GM12875 (cell line): ENCODE measurements around the gene HS3ST4.

Source experiments
- H3K4me3 ChIP-seq: one replicate; pipeline ENCODE4 v1.5.1; 2011; ENCODE audit warnings: low read depth, low read length, control low read depth
- TF ChIP-seq, protein P1 (sequence below): IDR thresholded peaks from 2 replicates; pipeline ENCODE4 v1.5.1; 2011; ENCODE audit warnings: low read depth, mild to moderate bottlenecking, control low read depth, inconsistent platforms, low read length, moderate library complexity, borderline replicate concordance; ENCODE audit not compliant: insufficient read depth

The HS3ST4 gene

DNA sequence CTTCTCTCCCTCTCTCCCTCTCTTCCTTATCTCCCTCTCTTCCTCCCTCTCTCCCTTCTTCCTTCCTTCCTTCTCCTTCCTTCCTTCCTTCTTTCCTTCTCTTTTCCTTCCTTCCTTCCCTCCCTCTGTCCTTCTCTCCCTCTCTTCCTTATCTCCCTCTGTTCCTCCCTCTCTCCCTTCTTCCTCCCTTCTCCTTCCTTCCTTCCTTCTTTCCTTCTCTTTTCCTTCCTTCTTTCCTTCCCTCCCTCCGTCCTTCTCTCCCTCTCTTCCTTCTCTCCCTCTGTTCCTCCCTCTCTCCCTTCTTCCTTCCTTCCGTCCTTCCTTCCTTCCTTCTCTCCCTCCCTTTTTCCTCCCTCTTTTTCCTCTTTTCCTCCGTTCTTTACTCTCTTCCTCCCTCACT lies 38.6 kb downstream of the HS3ST4 start:
- TF ChIP-seq, protein P1, sequence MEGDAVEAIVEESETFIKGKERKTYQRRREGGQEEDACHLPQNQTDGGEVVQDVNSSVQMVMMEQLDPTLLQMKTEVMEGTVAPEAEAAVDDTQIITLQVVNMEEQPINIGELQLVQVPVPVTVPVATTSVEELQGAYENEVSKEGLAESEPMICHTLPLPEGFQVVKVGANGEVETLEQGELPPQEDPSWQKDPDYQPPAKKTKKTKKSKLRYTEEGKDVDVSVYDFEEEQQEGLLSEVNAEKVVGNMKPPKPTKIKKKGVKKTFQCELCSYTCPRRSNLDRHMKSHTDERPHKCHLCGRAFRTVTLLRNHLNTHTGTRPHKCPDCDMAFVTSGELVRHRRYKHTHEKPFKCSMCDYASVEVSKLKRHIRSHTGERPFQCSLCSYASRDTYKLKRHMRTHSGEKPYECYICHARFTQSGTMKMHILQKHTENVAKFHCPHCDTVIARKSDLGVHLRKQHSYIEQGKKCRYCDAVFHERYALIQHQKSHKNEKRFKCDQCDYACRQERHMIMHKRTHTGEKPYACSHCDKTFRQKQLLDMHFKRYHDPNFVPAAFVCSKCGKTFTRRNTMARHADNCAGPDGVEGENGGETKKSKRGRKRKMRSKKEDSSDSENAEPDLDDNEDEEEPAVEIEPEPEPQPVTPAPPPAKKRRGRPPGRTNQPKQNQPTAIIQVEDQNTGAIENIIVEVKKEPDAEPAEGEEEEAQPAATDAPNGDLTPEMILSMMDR, result no peak
- no peak overlapping the region for H3K4me3 ChIP-seq

- H3K4me3 ChIP-seq, result no peak overlapping the region
- TF ChIP-seq, protein P1, result no peak
Measured at GRCh38 chr16:25734430-25735385, 42.9 kb downstream of the HS3ST4 start.

- no peak overlapping the region for H3K4me3 ChIP-seq
- TF ChIP-seq, protein P1, result no peak
Measured at GRCh38 chr16:25735645-25736044, 43.9 kb downstream of the HS3ST4 start.

GRCh38 chr16:25747160-25747758 lies 55.5 kb downstream of the HS3ST4 start:
- TF ChIP-seq, protein P1, result no peak
- no peak overlapping the region for H3K4me3 ChIP-seq

GRCh38 chr16:25748092-25748654 lies 56.4 kb downstream of the HS3ST4 start:
- TF ChIP-seq, protein P1, result no peak

DNA sequence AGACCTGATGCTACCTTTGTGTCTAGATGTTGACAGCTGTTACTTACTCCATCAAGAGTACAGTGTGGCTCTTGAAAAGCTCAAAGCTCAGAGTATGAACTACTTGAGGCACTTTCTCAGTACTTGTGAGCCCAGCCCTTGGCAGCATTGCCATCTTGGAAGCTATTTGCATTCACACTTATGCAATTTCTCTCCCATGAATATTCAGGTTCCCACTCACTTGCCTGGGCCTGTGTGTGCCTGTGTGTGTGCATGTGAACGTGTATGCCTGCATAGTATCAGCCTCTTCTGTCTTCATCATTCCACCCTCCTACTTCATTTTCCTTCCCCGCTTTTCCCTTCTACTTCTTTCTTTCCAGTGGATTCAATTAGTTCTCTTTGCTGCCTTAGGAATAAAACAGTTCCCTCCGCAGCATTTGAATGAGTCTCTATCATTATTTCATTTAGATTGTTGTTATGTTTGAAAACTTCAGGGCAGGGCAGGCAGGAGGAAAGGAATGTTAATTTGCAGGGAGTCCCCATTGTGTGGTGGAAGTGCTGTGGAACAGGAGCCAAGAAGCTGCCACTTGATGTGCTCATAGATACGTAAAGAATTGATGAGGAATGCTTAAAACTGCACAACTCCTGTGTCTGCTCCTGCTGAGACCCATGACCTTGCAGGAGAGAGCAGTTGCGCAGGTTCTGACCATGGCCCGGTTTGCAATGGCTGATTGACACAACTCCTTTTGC lies 58.9 kb downstream of the HS3ST4 start:
- TF ChIP-seq, protein P1, result no peak
- H3K4me3 ChIP-seq, result no peak overlapping the region

More at GRCh38 chr16:25748092-25748654, 56.4 kb downstream of the HS3ST4 start:
- H3K4me3 ChIP-seq, result no peak overlapping the region
